Naive thymus-derived CD4-positive, alpha-beta T cell (primary cell): ENCODE results near the gene BCL7A. TPM values are rescaled to one million over a fixed set of nuclear protein-coding genes. Genes with fewer than 3 reads are reported as not detected.

Experiments used
- ATAC-seq: fragments of 150-1000 bp; cut with Tn5 transposase; 2 replicates; pipeline ENCODE4 v1.10.0; 2021; ENCODE audit warnings: mild to moderate bottlenecking, moderate library complexity
- CTCF ChIA-PET: fragments of 350-600 bp; sonication (Branson Sonifier 250); formaldehyde crosslinking; loops from one replicate; lab custom pipeline; 2021; ENCODE audit warnings: antibody characterized with exemption; lab: Charles Lee
- POLR2A ChIA-PET: fragments of 350-600 bp; sonication (Branson Sonifier 250); formaldehyde crosslinking; loops from one replicate; lab custom pipeline; 2021; ENCODE audit warnings: antibody characterized with exemption, inconsistent platforms; lab: Charles Lee
- DNase-seq, 9 donors: peaks; one replicate each; pipeline versions ENCODE4 v3.0.0 to v3.0.0-alpha.2; 2020 to 2022; ENCODE audit warnings: mixed read lengths in 1 of 9
- H3K27ac ChIP-seq: one replicate; pipeline ENCODE4 v1.7.0; 2013; ENCODE audit warnings: mild to moderate bottlenecking, low read depth, low read length, moderate library complexity
- H3K27me3 ChIP-seq, 2 donors: one replicate each; pipeline ENCODE4 v1.7.0; 2013; ENCODE audit warnings: low read length in 2 of 2, mild to moderate bottlenecking in 2 of 2, moderate library complexity in 2 of 2; ENCODE audit not compliant: control insufficient read depth in 2 of 2, insufficient read depth in 2 of 2
- H3K36me3 ChIP-seq, 3 experiments: 1 replicate in 2 of 3; 2 replicates in 1 of 3; pipeline ENCODE4 v1.7.0; 2013; ENCODE audit warnings: low read length in 3 of 3, mild to moderate bottlenecking in 3 of 3, moderate library complexity in 1 of 3; ENCODE audit not compliant: insufficient read depth in 3 of 3, control insufficient read depth in 2 of 3
- H3K4me1 ChIP-seq, 2 donors: one replicate each; pipeline ENCODE4 v1.7.0; 2013; ENCODE audit warnings: low read length in 2 of 2, mild to moderate bottlenecking in 2 of 2, moderate library complexity in 1 of 2; ENCODE audit not compliant: control insufficient read depth in 2 of 2, insufficient read depth in 2 of 2
- H3K4me3 ChIP-seq: 2 replicates; pipeline ENCODE4 v1.7.0; 2013; ENCODE audit warnings: mild to moderate bottlenecking, low read length
- H3K9me3 ChIP-seq, 3 experiments: 1 replicate in 2 of 3; 2 replicates in 1 of 3; pipeline ENCODE4 v1.7.0; 2013; ENCODE audit warnings: low read length in 3 of 3; ENCODE audit not compliant: control insufficient read depth in 2 of 3
- H3K27ac Mint-ChIP-seq, 9 donors: one replicate each; pipeline ENCODE4 v1.8.0; 2020 to 2022; ENCODE audit warnings: mixed read lengths in 9 of 9, mild to moderate bottlenecking in 8 of 9, moderate library complexity in 5 of 9, inconsistent platforms in 2 of 9
- H3K27me3 Mint-ChIP-seq, 5 donors: one replicate each; pipeline ENCODE4 v1.8.0; 2021 to 2022; ENCODE audit warnings: mixed read lengths in 5 of 5, mild to moderate bottlenecking in 1 of 5
- H3K36me3 Mint-ChIP-seq, 5 donors: one replicate each; pipeline ENCODE4 v1.8.0; 2020 to 2022; ENCODE audit warnings: mixed read lengths in 5 of 5, mild to moderate bottlenecking in 3 of 5, inconsistent platforms in 1 of 5
- H3K4me1 Mint-ChIP-seq, 7 donors: one replicate each; pipeline ENCODE4 v1.8.0; 2020 to 2022; ENCODE audit warnings: mixed read lengths in 7 of 7, mild to moderate bottlenecking in 3 of 7, inconsistent platforms in 1 of 7
- H3K4me3 Mint-ChIP-seq, 10 donors: one replicate each; pipeline ENCODE4 v1.8.0; 2020 to 2022; ENCODE audit warnings: mild to moderate bottlenecking in 10 of 10, mixed read lengths in 10 of 10, moderate library complexity in 6 of 10, inconsistent platforms in 2 of 10
- H3K9me3 Mint-ChIP-seq, 11 donors: one replicate each; pipeline ENCODE4 v1.8.0; 2020 to 2022; ENCODE audit warnings: mixed read lengths in 11 of 11, mild to moderate bottlenecking in 4 of 11, inconsistent platforms in 1 of 11, moderate library complexity in 1 of 11
- intact Hi-C, 2 donors: fragments of 100-400 bp; cut with micrococcal nuclease; formaldehyde crosslinking; loops; one replicate each; pipeline ENCODE4 v1.15.1; 2023
- polyA plus RNA-seq, 2 donors: library from polyadenylated mRNA; unstranded; fragments of 300-500 nt; fragmentation: Illumina TruSeq; gene quantifications; one replicate each; pipeline ENCODE4 v1.2.3, GENCODE V29; 2021
- total RNA-seq, 6 experiments: library from RNA in 5 of 6; stranded (reverse) in 5 of 6; gene quantifications; 1 replicate in 5 of 6; 2 replicates in 1 of 6; pipeline ENCODE4 v1.2.3 and lab custom pipeline; 2021 to 2026

The BCL7A gene
- total and polyA plus RNA-seq, 7 experiments from 2014 or later: 4.0 to 11.9 (median 5.4) TPM

DNA sequence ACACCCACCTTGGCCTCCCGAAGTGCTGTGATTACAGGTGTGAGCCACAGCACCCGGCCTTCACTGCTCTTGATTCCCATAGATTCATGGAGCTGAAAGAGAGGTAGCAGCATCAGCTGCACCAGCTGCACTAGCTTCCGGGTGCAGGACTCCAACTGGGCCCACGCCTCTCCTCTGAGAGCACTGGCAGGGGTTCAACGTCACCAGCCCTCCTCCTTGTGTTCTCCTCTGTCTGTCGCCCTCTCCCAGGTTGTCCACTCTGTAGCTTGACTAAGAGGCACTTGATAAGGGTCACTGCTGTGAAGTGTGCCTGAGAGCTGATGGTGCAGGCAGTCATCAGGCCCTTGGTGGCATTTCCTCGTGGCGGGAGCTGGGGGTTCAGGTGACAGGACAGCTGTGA is 85.2 kb downstream of the BCL7A start:
- Mint-ChIP-seq H3K4me3 (peak overlapping the region in 8 of 10 donors; percentile 13 to 68 (median 42)), H3K36me3 (peaks cover 0 to 15% (median 0%) of the 10 kb centered on the region in 5 donors), H3K9me3 (no peaks in the 10 kb centered on the region), H3K4me1 (peaks cover 55 to 88% (median 79%) of the 10 kb centered on the region in 7 donors), H3K27ac (peak overlapping the region in 6 of 9 donors; percentile 0 to 93 (median 82)), H3K27me3 (no peaks in the 10 kb centered on the region)
- ChIA-PET CTCF (interaction anchor here (0.8 to 2.1 kb wide), 5 partner anchors 10 to 52 kb away, joined by 3 to 5 read pairs (median 3); no protein-coding TSS in a partner anchor), POLR2A (interaction anchor here (0.6 to 5.4 kb wide), 6 partner anchors 8 to 40 kb away, joined by 3 to 55 read pairs (median 5); partner anchors contain the start of gene MLXIP)
- no peaks in the 10 kb centered on the region for H3K27me3 ChIP-seq
- no peaks in the 10 kb centered on the region for H3K36me3 ChIP-seq
- no peak overlapping the region for H3K4me3 ChIP-seq
- intact Hi-C loops: no loop called here
- H3K27ac ChIP-seq: no peak overlapping the region
- ATAC-seq: no peak
- H3K9me3 ChIP-seq: no peaks in the 10 kb centered on the region
- no peak for DNase-seq
- peaks cover 17 to 47% of the 10 kb centered on the region in 2 donors for H3K4me1 ChIP-seq

DNA sequence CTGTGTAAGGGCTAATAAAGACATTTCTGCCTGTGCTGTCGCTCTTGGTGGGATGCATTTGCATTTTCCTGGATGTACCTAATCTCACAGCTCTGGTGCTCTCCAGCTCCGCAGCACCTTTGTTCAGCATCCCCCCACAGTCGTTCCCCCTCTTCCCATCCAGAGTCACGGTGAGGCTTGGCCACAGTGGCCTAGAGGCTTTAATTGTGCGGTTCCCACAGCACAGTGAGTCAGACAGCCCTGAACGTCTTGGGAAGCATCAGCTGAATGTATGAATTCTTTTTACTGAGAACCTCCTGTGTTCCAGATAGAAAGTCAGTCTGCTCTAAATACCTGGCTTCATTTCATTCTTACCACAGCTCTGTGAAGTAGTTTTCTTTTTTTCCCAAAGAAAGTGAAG is 85.6 kb downstream of the BCL7A start:
- no peaks in the 10 kb centered on the region for H3K9me3 ChIP-seq
- no peak for ATAC-seq
- no peak for DNase-seq
- H3K9me3 Mint-ChIP-seq: no peaks in the 10 kb centered on the region
- intact Hi-C loops: no loop called here
- H3K27ac ChIP-seq: no peak overlapping the region
- H3K4me3 ChIP-seq: no peak overlapping the region
- H3K36me3 ChIP-seq: no peaks in the 10 kb centered on the region
- ChIA-PET POLR2A (interaction anchor here (0.6 to 5.4 kb wide), 5 partner anchors 8 to 40 kb away, joined by 3 to 55 read pairs (median 4); partner anchors contain the start of gene MLXIP), CTCF (interaction anchor here (0.8 to 1.4 kb wide), 4 partner anchors 15 to 52 kb away, joined by 3 to 5 read pairs (median 3); no protein-coding TSS in a partner anchor)
- H3K27me3 ChIP-seq: no peaks in the 10 kb centered on the region
- peaks cover 58 to 88% (median 79%) of the 10 kb centered on the region in 7 donors for H3K4me1 Mint-ChIP-seq
- peak overlapping the region in 7 of 10 donors; percentile 13 to 68 (median 38) for H3K4me3 Mint-ChIP-seq
- peak overlapping the region in 5 of 9 donors; percentile 79 to 93 (median 88) for H3K27ac Mint-ChIP-seq
- H3K4me1 ChIP-seq: peaks cover 14 to 44% of the 10 kb centered on the region in 2 donors
- H3K36me3 Mint-ChIP-seq: peaks cover 0 to 15% (median 0%) of the 10 kb centered on the region in 5 donors
- no peaks in the 10 kb centered on the region for H3K27me3 Mint-ChIP-seq

DNA sequence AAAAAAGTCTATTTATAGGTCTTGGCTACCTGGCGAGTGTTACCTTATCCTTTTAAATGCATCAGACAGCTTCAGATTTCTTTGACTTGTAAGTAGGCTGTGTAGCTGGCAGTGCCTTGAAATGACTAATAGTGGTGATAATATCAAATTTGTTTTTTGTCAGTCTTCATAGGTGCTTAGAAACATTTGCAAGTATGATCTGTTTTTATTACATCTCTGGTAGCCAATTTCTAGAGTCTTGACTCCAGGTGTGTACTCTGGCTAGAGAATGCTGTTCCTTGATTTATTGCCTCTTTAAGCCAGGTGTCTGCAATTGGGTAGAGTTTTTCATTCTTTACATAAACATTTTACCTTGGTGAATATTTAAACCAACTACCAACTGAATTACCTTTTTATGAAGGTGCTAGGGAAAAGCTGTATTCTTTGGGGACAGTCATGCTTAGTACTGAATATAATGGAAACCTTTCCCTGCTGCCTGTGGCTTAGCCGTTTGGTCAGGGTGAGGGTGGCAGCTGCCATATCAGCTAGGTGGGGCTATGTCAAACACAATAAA is 89.5 kb downstream of the BCL7A start:
- peaks cover 9 to 26% of the 10 kb centered on the region in 2 donors for H3K4me1 ChIP-seq
- POLR2A ChIA-PET: interaction anchor here (1.9 kb wide), 1 partner anchor 30 kb away, joined by 6 read pairs; no protein-coding TSS in a partner anchor
- H3K36me3 ChIP-seq: no peaks in the 10 kb centered on the region
- CTCF ChIA-PET: interaction anchor here (0.5 to 1.6 kb wide), 3 partner anchors 10 to 56 kb away, joined by 3 to 11 read pairs (median 7); no protein-coding TSS in a partner anchor
- peaks cover 0 to 5% (median 0%) of the 10 kb centered on the region in 5 donors for H3K36me3 Mint-ChIP-seq
- no peaks in the 10 kb centered on the region for H3K27me3 ChIP-seq
- ATAC-seq (no peak), DNase-seq (no peak)
- intact Hi-C loops: no loop called here
- H3K27me3 Mint-ChIP-seq: no peaks in the 10 kb centered on the region
- no peaks in the 10 kb centered on the region for H3K9me3 ChIP-seq
- no peak overlapping the region for H3K27ac ChIP-seq
- peak overlapping the region in 1 of 10 donors; percentile 24 for H3K4me3 Mint-ChIP-seq
- H3K27ac Mint-ChIP-seq: peak overlapping the region in 5 of 9 donors; percentile 32 to 62 (median 43)
- H3K9me3 Mint-ChIP-seq: no peaks in the 10 kb centered on the region
- peaks cover 31 to 58% (median 53%) of the 10 kb centered on the region in 7 donors for H3K4me1 Mint-ChIP-seq
- H3K4me3 ChIP-seq: no peak overlapping the region

Other genes starting within 250 kb of the BCL7A start
- gene RHOF, start 228.2 kb upstream of the BCL7A start, total RNA-seq: 100 to 1,000 TPM; 121 to 164 (median 134) TPM
- gene RHOF, start 228.2 kb upstream of the BCL7A start, polyA plus RNA-seq: 100 to 1,000 TPM in 1 of 2 donors, 10 to 100 TPM in 1; 69.2 to 115 TPM
- gene SETD1B, start 217.9 kb upstream of the BCL7A start, total RNA-seq: 100 to 1,000 TPM in 1 of 5 experiments, 10 to 100 TPM in 4; 35.1 to 124 (median 79.2) TPM
- gene SETD1B, start 217.9 kb upstream of the BCL7A start, polyA plus RNA-seq: 1 to 10 TPM; 2.1 to 4.3 TPM
- gene HPD, start 163.0 kb upstream of the BCL7A start, total RNA-seq: not detected
- not detected for gene HPD, start 163.0 kb upstream of the BCL7A start, polyA plus RNA-seq
- gene PSMD9, start 133.1 kb upstream of the BCL7A start, total RNA-seq: 10 to 100 TPM; 36.7 to 55.2 (median 46.9) TPM
- gene PSMD9, start 133.1 kb upstream of the BCL7A start, polyA plus RNA-seq: 10 to 100 TPM; 85.3 to 92.6 TPM
- gene CFAP251, start 103.3 kb upstream of the BCL7A start, total RNA-seq: 1 to 10 TPM in 2 of 5 experiments, under 1 TPM in 3; 0.38 to 1.5 (median 0.88) TPM
- not detected for gene CFAP251, start 103.3 kb upstream of the BCL7A start, polyA plus RNA-seq
- gene MLXIP, start 56.9 kb downstream of the BCL7A start, total RNA-seq: 100 to 1,000 TPM in 4 of 5 experiments, 10 to 100 TPM in 1; 57.0 to 123 (median 115) TPM
- gene MLXIP, start 56.9 kb downstream of the BCL7A start, polyA plus RNA-seq: 10 to 100 TPM; 17.4 to 29.8 TPM
- gene IL31, start 152.3 kb downstream of the BCL7A start, total RNA-seq: not detected
- gene IL31, start 152.3 kb downstream of the BCL7A start, polyA plus RNA-seq: not detected
- 1 to 10 TPM in 1 of 5 experiments, under 1 TPM in 2, not detected in 2; 0.34 to 2.3 (median 0.40) TPM for gene LRRC43, start 161.2 kb downstream of the BCL7A start, total RNA-seq
- not detected for gene LRRC43, start 161.2 kb downstream of the BCL7A start, polyA plus RNA-seq
- 1 to 10 TPM in 1 of 5 experiments, under 1 TPM in 2, not detected in 2; 0.54 to 1.1 (median 0.70) TPM for gene B3GNT4, start 181.8 kb downstream of the BCL7A start, total RNA-seq
- under 1 TPM; 0.15 to 0.34 TPM for gene B3GNT4, start 181.8 kb downstream of the BCL7A start, polyA plus RNA-seq
- 10 to 100 TPM; 41.3 to 94.1 (median 50.1) TPM for gene DIABLO, start 204.2 kb downstream of the BCL7A start, total RNA-seq
- gene DIABLO, start 204.2 kb downstream of the BCL7A start, polyA plus RNA-seq: 10 to 100 TPM; 58.3 to 68.3 TPM
- gene VPS33A, start 244.6 kb downstream of the BCL7A start, total RNA-seq: 10 to 100 TPM; 19.9 to 34.5 (median 31.4) TPM
- gene VPS33A, start 244.6 kb downstream of the BCL7A start, polyA plus RNA-seq: 10 to 100 TPM; 18.0 to 28.3 TPM